HG02763 (cell line): ENCODE data around the gene RRP1B.
A peak's percentile ranks its signal among the peaks of the same experiment; 100 is the strongest.
"Not testable (repeated sequence)": the region's sequence is repeated elsewhere in the genome, so short reads cannot be mapped to it uniquely, and the experiment has no call there.

Experiments used
- ATAC-seq: cut with Tn5 transposase; IDR thresholded peaks from one replicate; pipeline ENCODE4 v1.9.1; 2021; ENCODE audit warnings: mild to moderate bottlenecking, moderate library complexity; ENCODE audit not compliant: unreplicated experiment

Gene RRP1B

DNA sequence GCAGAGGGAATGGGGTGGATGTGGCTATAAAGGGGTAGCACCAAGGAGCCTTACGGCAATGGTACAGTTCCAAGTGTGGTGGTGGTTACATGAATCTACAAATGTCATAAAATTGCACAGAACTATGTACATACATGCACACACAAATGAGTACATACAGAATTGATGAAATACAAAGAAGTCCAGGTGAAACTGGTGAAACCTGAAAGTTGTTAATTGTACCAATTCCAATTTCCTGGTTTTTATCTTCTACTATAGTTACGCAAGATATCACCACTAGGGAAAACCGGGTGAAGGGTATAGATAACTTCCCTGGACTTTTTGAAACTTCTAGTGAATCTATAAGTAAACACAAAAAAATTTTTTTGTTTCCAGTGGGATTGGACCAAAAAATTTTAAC, 19.0 kb upstream of the RRP1B start:
- no peak for ATAC-seq

DNA sequence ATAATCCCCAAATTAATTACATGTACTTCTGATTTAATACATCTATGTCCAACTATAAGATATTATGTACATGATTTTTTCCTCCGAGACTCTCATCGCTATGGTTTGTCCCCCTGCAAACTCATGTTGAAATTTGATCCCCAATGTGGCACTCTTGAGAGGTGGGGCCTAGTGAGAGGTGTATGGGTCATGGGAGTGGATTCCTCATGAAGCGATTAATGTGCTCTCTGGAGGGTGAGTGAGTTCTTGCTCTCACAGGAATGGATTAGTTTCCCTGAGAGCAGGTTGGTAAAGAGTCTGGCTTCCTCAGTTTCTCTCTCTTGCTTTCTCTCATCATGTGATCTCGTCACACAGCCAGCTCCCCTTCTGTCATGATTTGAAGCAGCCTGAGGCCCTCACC, 16.2 kb upstream of the RRP1B start:
- ATAC-seq = no peak

DNA sequence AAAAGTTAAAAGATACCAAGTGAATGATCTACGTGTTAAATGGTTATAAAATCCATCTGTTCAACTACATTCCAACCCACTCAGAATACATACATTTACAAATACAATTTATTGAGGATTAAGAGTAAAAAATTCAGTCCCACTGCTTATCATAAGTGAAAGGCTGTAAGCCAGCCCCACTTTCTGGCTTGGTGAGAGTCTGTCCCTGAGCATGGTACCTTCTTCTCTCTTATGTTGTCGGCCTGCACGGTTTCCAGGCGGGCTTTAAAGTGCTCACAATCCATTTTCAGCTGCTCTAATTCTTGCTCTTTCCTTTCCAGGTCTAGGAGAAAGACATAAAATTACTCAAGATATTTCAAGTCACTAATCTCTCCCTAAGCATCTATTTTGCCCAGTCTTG, 15.3 kb upstream of the RRP1B start:
- no peak for ATAC-seq

DNA sequence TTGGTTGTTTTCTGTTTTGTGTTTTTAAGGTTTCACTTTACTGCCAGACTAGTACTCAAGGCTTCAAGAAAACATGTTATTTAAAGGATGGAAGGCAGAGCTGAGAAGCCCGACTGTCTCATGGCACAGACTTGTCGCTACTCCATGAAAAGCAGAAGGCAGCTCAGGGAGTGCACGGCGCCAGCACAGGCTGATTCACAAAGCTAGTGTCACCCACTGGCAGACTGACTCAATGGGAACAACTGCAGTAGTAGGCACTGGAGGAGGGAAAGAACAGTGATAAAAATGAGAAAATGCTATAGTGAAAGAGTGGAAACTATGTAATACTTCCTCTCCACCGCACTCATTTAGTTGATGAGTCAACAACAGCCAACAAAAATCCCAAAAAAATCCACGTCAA, 14.8 kb upstream of the RRP1B start:
- no peak for ATAC-seq

DNA sequence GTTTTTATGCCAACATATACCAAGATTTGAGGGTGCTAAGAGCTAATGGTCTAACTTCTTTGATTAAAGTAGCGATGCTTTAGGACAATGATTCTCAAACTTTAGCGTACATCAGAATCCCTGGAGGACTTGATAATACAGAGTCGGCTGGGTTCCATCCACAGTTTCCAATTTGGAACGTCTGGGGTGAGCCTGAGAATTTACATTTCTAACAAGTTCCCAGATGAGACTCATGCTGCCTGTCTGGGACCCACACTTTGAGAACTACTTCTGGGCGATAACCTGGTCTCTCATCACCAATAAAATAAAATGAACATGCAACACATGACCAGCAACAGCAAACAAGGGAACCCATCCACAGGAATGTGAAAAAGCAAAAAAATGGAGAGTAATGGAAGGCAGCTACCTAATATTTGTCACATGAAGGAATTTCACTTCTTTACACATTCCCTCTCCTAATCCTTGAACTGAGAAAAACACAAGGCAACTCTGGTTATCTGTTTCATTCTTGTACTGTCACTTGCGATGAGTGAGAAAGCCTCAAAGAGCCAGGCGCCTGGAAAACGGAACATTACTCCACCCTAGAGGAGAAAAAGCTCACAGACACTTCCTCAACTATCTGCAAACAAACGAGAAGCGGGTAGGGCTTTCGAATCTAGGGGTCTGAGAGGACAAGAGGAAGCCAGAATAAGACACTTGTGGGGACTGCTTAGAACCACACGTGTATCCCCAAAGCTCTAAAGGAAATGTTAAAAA, 14.0 kb upstream of the RRP1B start:
- no peak for ATAC-seq

DNA sequence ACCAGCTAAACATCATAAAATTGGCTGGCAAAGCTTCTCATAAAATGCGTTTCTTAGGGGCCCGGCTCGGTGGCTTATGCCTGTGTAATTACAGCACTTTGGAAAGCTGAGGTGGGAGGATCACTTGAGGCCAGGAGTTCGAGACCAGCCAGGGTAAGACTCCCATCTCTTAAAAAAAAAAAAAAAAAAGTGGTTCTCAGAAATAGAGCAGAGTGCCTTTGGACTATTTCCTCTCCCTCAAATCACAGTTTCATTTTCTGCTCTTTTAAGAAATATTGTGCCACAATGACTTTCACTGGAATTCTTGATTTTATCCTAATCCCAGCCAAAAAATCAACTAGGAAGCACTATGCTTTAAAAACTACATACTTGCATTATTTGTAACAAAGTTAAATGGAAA, 13.4 kb upstream of the RRP1B start:
- ATAC-seq = no peak

DNA sequence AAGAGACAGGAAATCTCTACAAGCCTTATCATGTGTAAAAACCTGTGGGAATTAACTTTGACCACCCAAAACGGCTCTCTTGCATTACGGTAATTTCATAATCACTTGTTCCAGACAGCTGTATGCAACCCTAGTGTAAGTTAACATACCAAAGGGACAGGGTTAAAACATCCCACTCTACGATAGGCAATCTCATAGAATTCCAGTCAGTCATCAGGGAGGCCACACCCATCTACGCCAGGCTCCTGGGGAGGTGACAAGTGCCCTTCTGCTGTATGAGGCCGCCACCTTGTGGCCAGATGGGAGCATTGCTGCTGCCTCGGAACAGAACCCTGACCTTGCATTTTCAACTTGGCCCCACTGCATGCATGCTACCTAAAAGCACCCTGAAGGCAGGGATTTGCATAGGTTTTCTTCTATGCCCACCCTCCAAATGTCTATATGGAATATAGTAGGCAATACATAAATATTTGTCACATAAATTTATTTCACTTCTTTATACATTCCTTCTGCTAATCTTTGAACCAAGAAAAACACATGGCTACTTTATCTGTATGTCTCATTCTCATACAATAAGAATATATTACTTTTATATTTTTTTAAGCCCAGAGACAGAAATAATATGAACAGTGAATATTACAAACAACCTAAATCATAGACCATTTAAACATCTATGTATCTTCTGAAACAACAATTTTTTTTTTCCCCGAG, 12.7 kb upstream of the RRP1B start:
- ATAC-seq = peak; percentile 76

DNA sequence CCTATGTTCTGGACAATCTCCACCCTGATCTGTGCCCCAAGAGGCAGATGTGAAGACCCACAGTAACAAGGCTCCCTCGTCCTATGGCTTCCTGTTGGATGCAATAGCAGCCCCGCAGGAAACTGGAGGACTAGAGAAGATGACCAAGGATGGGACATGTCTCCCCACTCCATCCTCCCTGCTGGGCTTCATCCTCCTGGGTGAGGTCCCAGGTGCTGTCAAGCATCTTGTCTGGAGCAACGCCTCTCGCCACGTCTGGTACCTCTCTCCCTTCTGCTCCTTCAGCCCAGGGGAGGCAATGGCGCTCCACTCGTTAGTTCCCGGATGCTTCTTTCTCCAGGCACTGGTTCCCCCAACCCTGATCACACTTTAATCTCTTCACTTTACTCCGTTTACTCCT, 11.2 kb upstream of the RRP1B start:
- ATAC-seq = no peak

GRCh38 chr21:43651926-43652325, 7.4 kb upstream of the RRP1B start:
- ATAC-seq = not testable (repeated sequence)

- ATAC-seq = no peak
Observed at GRCh38 chr21:43652616-43653015, 6.7 kb upstream of the RRP1B start.

DNA sequence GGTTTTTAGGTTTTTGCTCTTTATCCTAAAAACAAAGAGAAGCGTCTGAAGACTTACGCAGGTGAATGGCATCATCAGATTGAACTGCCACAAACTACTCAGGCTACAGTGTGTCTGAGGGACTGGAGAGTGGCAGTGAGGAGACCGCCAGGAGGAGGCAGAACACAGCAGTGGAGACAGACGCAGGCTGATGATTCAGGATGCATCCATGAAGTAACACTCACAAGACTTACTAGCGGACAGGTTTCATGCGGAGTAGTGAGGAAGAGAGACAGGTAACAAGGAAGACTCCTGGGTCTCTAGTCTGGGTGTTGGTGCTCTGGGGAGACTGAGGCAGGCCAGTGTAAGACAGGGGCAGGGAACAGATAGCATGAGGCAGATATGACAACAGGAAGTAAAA, 5.7 kb upstream of the RRP1B start:
- no peak for ATAC-seq

GRCh38 chr21:43654806-43655489, 4.4 kb upstream of the RRP1B start:
- no peak for ATAC-seq

DNA sequence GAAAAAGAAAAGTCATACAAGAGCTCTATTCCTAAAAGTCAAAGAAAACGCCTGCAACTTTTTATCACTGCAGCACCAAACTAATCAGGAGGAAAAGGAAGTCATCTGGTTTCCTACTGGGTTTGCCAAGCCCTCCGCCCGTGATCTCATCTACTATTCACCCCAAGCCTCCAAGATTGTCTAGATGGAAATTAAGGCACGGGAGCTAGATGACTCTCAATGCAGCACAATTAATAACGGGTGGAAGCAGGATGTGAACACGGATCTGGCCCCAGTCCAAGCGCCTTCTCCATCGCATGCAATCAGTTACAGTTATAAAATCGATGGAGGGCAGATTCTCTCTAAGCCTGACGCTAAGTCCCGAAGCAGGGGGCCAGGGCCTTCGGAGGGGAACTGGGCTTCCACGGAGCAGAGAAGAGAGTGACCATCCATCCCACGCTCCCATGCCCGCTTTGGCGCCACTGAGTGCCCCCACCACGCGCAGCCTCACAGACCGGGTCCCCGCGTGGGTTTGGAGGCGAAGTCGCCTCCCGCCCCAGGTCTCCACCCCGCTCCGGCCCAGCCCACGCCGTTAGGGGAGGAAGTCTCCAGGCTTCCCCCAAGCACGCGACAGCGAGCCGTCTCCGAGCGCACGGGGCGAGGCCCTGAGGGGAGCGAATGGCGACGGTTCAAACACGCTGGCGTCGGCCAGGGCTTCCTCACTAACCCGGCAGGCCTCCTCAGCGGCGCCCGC, 1.8 kb upstream of the RRP1B start:
- ATAC-seq = no peak

GRCh38 chr21:43658088-43658741, 1.1 kb upstream of the RRP1B start:
- no peak for ATAC-seq

DNA sequence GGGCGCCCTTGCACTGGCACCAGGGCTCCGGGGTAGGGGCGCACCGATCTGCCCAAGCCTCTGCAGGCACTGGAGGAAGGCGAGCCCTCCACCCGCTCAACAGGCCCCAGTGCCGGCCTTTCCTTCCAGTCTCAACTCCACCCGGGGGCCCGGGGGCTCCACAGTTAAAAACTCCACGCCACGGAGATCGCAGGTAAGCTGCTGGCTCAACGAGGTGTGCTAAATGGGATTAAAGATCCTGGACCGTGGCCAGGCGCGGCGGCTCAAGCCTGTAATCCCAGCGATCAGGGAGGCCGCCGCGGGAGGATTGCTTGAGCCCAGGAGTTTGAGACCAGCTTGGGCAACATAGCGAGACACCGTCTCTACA, 608 bp upstream of the RRP1B start:
- no peak for ATAC-seq

DNA sequence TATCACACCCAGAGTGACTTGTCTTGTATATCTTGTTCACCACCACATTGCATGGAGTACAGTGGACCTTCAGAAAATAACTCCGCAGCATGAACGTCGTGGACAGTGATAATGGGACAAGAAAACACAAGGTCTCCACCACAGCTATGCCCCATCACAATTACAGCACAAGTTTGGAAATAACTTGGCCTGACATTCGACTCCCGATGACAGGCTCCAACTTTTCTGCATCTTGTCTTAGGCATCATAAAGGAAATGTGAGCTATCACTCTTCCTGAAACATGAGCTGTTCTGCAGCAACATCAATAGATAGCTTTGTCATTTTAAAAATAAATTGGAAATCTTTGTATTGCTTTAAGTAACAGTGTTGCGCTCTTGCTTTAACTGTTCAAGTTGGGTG, 2.9 kb downstream of the RRP1B start:
- no peak for ATAC-seq

DNA sequence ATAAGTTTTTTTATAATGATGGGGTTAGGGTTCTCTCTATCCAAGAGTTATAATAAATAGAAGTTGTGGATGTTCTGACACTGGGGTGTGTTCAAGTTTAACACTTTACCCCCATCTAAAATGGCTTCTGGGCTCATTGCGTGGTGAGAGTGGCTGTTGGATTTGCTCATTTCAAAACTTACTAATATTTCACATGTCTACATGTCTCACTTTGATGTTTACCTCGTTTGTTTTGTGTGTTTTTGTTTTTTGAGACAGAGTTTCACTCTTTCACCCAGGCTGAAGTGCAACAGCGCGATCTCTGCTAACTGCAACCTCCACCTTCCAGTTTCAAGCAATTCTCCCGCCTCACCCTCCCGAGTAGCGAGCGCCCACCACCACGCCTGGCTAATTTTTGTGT, 3.7 kb downstream of the RRP1B start:
- no peak for ATAC-seq

GRCh38 chr21:43664358-43664757, 5.0 kb downstream of the RRP1B start:
- ATAC-seq = no peak

- ATAC-seq = no peak
Observed at GRCh38 chr21:43665879-43666278, 6.5 kb downstream of the RRP1B start.

DNA sequence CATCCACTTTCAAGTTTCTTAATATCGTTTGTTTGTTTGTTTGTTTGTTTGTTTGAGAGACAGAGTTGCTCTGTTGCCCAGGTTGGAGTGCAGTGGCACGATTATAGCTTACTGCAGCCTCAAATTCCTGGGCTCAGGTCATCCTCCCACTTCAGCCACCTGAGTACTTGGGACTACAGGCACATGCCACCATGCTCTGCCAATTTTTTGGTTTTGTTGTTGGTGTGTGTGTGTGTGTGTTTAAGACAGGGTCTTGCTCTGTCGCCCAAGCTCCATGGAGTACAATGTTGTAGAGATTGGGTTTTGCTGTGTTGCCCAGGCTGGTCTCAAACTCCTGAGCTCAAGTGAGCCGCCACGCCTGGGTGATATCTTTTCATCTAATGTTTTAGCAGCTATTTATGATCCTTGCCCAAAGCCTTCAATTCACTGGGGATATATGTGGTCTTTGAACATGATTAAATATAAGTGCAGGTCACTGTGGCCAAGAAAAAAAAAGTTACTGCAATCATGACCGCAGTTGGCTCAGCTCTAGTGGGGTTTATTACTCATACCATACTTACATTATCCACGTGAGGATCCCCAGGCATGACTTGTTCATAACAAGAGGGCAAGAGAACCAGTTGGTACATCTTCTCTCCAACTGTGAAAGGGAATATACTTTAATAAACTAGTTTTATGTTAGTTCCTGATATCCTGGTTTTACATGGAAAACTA, 8.0 kb downstream of the RRP1B start:
- no peak for ATAC-seq
